GM19438 (cell line): ENCODE data around the gene ORM1.
"Not testable (repeated sequence)": the region's sequence is repeated elsewhere in the genome, so short reads cannot be mapped to it uniquely, and the experiment has no call there.

ENCODE experiments used
- ATAC-seq: cut with Tn5 transposase; IDR thresholded peaks from one replicate; pipeline ENCODE4 v1.9.1; 2021; ENCODE audit warnings: low read depth; ENCODE audit not compliant: unreplicated experiment

The ORM1 gene

DNA sequence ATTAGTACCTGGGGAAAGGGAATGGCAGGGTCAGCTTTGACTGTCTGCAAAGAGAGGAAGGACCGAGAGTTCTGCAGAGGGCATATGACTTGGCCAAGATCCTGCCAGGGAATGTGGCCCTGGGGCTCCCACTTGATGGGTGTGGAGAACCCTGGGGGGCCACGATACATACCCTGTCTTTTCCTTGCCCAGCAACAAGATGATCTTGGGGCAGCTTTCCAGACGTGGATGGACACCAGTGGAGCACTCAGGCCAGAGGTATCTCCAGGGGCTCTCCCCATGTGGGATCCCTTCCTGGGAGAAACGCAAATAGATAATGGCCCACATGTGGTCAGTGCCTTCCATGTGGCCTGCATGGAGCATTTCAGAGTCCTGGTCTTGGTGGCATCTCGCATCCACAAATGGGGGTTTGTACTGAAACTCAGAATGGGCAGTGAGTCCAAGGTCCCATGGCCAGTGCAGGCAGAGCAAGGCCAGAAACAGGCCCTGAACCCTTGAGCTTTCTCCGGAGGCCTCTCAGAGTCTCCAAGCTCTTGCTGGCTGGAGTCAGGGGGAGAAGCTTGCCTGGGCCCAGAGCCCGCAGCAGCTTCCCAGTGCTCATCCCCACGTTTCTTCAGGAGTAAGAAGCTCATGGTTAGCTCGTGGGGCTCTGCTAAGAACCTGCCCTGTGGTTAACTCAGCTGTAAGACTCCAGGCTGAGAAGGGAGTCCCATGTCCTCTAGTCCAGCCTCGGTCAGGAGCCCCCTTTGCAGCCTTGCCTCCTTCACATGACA lies 18.3 kb upstream of the ORM1 start:
- no peak for ATAC-seq

DNA sequence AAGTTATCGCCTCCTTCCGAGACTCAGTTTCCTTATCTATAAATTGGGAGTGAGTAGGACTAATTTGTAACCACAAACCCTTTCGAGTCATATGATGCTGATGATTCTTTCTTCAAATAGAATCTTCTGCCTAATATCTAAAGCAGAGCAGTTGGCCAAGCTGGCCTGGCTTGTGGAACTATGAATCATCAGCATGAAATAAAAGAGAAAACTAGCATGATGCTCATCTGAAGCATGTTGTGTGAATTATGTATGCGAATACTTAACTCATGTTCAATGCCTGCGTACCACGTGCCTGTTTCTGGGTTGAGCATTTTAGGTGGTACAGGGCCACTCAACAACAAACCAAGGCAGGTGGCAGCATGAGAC lies 15.0 kb upstream of the ORM1 start:
- ATAC-seq: no peak

DNA sequence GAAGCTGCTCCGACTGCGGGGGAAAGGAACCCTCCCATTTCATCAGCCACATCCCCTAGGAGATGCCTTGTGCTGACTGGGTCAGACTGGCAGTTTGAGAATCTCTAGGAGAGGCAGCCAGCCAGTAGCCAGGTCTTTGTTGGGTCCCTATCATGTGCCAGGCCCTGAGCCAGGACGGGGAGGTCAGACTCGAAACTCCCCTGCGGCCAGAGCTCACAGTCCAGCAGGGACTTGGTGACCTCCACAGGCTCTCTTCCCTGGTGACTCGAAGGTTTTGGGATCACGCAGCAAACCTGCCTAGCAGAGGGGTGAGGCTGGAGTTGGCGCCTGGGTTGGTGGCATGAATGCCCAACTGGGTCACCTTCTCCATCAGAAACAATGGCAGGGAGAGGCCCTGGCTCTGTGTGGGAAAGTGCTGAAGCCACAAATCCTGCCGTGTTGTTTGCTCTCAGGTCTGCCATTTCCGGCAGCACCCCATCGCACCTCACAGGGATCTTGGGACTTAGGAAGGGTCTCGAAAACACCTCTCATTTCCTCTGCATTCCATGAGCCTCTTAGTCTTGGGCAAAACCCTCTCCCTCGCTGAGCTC lies 14.4 kb upstream of the ORM1 start:
- ATAC-seq: no peak

DNA sequence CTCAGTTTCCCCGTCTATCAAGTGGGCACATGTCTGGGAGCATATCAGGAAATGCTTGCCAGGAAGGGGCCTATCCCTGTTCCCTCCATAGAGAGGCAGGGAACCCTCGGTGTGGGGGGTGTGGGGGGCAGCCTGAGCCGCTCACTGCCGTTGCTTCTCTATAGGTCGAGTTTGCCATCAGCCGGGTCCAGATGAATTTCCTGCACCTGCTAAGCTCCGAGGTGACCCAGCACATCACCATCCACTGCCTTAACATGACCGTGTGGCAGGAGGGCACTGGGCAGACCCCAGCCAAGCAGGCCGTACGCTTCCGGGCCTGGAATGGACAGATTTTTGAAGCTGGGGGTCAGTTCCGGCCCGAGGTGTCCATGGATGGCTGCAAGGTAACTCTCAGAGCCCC lies 13.8 kb upstream of the ORM1 start:
- ATAC-seq: no peak

DNA sequence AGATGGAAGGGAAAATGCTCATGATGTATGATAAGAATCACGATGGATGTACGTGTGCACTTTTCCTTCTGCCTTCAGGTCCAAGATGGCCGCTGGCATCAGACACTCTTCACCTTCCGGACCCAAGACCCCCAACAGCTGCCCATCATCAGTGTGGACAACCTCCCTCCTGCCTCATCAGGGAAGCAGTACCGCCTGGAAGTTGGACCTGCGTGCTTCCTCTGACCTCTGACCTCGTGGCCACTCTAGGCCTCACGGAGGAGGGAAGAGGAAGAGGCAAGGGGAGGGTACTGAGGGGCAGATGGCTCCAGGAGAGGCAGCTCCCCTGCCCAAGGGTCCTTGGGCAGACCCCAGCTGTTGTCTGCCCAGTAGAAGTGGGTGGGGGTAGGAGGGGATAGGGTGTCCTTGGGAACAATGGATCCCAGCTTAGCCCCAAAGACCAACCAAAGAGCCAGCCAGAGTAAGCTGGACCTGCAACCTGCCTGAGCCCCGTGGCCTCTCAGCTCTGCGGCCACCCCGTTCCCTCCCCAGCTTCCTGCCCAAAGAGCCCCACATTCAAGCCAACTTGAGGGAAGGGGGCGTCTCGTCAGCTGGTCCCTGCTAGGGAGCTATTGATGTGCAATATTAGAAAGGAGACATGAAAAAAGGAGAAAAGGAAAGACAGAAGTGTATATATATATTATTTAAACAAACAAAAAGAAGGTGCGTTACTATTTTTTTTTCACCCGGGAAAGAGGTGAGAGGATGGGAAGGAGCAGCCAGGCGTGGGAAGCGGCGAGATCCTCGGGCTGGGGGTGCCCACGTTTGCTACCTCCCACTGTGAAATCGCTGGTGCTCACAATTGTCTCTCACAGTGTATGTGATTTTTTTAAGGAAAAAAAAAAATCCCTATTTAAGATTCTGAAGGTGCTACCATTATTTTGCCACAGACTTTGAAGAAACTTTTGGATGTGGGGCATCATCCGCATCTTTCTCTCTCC lies 12.1 kb upstream of the ORM1 start:
- ATAC-seq: no peak

DNA sequence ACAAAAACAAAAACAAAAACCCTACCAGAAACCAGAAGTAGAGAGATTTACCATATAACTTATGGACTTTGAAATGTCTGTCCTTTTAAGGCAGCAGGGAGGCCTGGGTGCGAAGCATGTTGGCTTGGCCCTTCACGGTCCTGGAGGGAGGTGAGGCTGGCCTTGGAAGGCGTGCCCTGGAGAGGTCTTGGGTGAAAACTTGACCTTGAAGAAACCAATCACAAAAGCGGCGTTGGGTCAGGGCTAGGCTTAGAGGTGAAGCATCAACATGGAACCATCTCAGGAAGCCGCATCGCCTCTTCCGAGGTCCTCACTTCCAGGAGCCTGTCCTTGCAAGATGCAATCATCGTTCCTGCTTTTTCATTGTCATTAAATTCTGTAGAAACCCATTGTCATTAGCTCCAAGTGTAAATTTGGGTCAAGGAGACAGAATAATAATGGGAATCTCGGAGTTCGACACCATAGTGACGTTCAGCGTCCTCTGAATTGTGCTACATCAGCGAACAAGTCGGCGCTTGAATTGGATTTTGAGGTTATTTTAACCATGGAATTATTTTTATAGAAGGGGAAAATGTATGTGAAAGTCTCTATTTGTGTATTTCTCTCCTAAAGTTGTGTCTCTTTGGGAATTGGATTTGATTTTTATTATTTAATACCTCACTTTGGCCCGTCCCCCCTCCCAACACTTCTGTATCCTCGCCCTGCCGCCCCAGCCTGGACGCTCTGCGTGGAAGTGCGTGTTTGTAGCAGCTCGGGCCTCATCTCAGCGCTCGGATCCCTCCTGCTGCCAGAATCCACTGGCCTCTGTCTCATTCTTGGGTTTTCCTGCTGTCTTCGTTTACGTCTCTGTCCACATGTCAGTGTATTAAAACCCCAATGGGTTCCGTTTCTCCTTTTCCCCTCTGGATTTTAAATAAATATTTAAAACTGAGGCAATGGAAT lies 11.1 kb upstream of the ORM1 start:
- ATAC-seq: no peak

DNA sequence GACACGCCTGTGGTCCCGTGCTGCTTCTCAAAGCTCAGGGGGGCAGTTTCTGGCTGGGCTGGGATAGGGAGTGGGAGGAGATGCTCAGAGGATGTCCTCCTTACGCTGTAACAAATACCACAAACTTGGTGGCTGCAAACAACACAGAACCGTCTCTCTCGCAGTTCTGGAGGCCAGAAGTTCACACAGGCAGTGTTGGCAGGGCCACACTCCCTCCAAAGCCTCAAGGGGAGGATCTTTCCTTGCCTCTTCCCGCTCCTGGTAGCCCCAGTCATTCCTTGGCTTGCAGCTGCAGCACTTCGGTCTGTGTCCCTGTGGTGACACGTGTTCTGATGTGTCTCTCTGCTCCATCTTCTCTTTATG lies 10.4 kb upstream of the ORM1 start:
- ATAC-seq: no peak

DNA sequence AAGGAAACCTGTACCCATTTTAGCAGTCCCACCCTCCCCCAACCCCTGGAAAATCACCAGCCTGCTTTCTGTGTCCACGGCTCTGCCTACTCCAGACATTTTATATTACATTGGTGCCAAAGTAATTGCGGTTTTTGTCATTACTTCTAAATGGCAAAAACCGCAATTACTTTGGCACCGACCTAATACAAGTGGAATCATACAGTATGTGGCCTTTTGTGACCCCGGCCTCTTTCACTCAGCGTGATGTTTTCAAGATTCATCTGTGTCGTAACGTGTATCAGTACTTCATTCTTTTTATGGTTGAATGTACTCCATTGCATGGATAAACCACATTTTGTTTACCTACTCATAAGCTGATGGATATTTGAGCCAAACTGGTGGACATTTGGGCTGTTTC lies 9.7 kb upstream of the ORM1 start:
- no peak for ATAC-seq

DNA sequence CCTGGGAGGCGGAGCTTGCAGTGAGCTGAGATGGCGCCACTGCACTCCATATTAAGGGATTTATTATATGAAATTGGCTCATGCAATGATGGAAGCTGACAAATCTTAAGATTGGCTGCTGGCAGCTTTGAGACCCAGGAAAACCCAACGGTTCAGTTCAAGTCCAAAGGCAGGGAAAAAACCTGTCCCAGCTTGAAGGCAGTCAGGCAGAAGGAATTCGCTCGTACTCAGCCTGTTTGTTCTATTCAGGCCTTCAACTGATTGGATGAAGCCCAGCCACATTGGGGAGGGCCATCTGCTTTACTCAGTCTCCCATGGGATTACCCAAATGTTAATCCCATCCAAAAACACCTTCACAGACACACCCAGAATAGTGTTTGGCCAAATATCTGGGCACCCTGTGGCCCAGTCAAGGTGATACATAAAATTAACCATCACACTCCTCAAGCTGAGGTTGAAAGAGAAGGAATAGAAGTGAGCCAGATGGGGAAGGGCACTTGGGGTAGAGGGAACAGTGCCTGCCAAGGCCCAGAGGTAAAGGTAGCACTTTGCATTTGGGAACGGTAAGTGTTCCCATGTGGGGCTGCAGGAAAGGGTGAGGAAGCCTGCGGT lies 8.5 kb upstream of the ORM1 start:
- no peak for ATAC-seq

DNA sequence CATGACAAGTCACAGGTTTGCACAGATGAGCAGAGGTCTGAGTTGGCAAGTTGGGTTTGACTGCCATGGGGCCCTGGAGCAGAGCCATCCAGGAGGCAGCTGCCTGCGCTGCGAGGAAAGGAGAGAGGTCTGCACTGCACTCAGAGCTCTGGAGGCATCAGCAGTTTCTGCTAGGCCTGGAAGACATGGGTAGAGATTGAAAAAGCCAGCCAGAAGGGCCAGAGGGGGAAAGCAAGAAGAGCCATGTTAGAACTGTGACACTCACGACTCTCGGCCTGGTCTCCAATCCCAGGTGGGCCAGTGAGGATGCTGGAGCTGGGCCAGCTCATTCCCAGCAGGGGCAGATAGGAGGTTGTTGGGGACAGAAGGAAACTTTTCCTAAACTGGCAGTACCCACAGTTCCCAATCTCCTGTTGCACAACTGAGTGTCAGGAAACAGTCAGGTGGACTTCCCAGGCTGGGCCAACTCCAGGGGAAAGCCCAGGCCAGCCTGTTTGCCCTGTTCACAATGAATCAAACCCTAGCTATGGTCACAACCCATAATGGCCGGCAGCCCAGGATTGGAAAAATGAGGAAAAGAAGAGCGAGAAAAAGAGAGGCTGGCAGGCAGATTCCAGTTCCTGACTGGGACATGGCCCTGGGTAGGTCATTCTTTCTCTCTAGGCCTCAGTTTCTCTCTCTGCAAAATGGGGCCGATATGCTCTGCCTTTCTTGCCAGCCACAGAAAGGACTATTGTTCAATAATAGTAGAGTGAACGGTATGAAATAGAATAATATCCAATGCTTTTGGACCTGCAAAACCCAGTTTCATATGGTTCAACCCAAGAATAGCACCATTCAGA lies 7.8 kb upstream of the ORM1 start:
- ATAC-seq: no peak

DNA sequence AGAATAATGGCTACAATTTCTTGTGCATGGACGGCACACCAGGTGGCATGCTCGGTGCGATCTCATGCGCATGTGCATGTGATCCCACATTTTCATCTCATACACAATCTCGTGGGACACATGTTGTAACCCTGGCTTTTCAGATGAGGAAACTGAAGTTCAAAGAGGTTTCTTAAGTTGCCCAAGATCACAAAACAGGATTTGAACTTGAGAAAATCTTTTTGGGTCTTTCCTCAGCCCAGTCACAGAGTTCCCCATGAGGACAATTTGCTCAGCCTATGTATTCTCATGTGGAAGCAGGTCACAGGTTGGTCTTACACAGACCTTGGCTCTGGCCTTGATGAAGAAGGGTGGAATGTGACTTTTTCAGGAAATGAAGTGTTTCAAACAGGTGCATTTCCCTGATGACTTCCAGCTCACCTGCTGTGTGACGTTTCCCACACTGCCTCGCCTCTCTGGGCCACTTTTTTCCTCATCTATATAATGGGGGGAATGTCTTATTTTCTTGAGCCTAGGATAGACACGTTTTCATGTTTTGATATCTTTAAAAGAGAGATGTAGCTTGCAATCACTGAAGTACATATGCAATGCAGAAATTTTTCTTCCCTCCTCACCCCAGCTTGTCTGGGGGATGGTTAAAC lies 7.1 kb upstream of the ORM1 start:
- ATAC-seq: no peak

DNA sequence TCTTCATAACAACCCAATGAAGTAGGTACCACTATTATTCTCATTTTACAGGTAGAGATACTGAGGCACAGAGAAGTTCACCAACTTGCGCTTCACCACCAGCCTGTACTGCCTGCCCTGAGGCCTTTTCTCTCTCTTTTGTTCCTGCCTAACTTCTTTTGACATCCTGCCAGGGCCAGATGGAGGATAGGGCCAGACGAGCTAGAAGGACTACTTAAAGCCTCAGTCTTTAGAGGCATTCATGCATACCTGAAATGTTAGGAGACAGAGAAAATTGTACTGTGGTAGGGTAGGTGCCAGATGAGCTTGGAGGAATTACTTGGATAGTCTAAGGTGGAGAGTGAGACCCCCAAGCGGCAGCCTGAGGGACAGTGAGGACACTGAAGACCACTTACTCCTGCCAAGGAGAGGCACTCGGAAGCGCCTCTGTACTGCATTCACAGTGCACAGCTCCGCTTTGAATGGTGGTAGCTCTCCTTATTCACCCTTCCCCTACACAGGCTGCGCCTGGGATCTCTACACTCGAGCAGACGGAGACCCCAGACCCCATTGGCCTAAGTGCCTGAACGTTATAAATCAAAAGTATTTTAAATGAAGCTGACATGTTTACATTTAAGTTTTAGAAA lies 6.2 kb upstream of the ORM1 start:
- no peak for ATAC-seq

DNA sequence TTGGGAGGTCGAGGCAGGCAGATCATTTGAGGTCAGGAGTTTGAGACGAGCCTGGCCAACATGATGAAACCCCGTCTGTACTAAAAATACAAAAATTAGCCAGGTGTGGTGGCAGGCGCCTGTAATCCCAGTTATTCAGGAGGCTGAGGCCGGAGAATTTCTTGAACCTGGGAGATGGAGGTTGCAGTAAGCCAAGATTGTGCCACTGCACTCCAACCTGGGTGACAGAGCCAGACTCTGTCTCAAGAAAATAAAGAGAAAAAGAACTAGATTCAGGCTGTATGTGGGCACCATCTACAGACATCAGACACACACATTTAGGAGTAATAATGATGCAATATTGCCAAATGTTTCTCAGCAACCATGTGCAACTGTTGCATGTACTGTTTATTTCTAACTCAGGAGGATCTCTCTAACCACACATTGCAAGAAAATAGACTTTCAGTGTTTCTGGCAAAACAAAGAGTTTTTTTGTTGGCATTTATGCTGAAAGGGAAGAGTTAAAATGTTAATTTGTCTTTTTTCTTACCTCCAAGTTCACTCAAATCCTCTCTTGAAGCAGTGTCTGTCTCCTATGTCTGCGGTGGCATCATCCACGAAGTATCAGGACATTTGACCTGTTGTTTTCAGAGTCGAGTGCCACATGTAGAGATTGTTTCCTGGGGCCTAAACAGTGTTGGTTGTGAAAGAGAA lies 5.1 kb upstream of the ORM1 start:
- ATAC-seq: no peak

DNA sequence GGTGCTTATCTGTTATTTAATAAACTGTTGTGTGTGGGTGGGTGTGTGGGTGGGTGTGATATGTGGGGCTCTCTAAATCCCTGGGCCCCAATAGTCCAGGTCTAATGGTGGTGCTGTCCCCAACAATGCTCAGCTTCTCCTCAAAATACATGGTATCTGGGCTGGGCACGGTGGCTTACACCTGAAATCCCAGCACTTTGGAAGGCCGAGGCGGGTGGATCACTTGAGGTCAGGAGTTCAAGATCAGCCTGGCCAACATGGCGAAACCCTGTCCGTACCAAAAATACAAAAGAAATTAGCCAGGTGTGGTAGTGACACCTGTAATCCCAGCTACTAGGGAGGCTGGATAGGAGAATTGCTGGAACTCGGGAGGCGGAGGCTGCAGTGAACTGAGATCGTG lies 4.5 kb upstream of the ORM1 start:
- no peak for ATAC-seq

DNA sequence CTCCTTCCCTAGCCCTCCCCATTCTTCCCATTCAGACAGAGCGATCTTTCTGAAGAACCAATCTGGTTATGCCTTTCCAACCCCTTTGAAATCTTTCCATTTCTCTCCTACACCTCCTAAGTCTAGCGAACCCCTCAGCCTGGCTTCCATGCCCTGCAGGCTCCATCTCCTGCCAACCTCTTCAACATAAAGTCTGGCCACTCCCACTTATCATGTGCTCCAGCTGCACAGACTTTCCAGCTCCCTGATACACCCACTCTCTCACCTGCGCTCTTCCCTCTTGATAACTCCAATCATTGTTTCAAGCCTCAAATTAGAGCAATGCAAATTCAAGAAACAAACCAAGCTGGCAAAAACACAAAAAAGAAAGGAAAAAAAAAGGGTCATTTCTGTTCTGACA lies 3.8 kb upstream of the ORM1 start:
- no peak for ATAC-seq

DNA sequence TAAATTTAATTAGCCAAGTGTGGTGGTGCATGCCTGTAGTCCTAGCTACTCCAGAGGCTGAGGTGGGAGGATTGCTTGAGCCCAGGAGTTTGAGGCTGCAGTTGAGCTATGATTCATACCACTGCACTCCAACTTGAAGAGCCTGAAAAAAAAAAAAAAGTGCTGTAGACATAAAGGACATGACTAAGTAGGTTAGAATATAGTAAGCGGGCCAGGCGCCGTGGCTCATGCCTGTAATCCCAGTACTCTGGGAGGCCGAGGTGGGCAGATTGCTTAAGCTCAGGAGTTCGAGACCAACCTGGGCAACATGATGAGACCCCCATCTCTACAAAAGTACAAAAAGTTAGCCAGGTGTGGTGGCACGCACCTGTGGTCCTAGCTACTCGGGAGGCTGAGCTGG lies 2.2 kb upstream of the ORM1 start:
- not testable (repeated sequence) for ATAC-seq

DNA sequence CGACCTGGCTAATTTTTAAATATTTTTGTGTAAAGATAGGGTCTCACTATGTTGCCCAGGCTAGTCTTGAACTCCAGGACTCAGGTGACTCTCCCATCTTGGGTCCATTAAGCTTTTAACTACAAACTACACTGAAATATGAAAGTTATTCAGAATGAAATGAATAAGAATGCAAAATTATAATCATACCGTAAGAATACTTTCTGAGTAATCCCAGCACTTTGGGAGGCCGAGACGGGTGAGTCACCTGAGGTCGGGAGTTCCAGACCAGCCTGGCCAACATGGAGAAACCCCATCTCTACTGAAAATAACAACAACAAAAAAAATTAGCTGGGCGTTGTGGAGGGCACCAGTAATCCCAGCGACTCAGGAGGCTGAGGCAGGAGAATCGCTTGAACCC lies 1.1 kb upstream of the ORM1 start:
- no peak for ATAC-seq
